GDM1 (cell line): ENCODE results near the gene CELF2.
A peak's percentile ranks its signal among the peaks of the same experiment; 100 is the strongest.

Source experiments
- DNase-seq: peaks from one replicate; lab custom pipeline; 2025; lab: John Stamatoyannopoulos, UW

CELF2 gene

DNA sequence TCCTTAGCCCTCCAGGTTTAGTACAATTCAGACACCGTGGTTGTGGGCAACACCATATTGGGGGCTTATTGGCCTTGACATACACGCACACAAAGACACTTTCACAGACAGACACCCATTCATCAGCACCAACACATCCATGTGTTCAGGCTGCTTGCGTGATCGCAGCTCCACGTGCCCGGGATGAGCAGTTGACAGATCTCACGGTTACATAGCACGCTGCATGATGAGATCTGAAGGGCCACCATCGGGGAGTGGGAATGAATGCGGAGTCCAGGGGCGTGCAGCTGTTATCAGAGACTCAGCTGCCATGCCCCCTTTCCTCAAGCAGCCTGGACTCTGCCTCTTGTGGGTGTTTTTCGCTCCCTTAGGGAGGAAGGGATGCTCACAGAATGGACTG, 308.6 kb downstream of the CELF2 start:
- no peak for DNase-seq

- no peak for DNase-seq
These were observed 309.4 kb downstream of the CELF2 start for GRCh38 chr10:11326913-11327616.

DNA sequence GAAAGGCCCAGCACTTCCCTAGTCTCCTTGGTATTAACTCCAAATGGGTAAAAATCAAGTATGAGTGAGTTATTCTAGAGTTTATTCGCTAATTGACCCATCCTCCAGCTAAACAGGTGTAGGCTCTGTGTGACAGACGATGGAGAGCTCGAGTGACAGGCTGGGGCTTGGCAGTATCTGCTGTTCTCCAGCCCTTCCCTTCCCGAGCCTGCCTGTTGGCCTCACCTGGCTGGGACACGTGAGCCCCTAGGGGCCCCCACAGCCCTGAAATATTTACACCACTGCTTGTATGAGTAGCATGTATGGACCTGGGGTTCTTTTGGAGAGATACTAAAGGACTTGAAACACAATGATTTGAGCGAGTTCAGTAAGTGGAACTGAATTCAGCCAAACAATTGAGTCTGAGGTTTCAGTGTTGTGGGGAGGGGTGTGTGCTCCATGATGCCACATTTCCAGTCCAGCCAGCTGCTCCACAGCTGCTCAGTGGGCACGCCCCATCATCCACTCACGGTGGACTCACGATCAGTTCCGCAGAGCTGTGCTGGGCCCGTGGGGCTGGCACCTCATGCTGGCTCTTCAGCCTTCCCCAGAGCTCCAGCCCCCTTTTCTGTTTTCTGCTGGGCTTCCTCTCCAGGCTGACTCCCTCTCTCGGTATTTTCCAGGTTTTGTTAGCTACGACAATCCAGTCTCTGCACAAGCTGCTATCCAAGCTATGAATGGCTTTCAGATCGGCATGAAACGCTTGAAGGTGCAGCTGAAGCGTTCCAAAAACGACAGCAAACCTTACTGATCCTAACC, 310.8 kb downstream of the CELF2 start:
- DNase-seq, result no peak

GRCh38 chr10:11329062-11329673, 311.5 kb downstream of the CELF2 start:
- no peak for DNase-seq

DNA sequence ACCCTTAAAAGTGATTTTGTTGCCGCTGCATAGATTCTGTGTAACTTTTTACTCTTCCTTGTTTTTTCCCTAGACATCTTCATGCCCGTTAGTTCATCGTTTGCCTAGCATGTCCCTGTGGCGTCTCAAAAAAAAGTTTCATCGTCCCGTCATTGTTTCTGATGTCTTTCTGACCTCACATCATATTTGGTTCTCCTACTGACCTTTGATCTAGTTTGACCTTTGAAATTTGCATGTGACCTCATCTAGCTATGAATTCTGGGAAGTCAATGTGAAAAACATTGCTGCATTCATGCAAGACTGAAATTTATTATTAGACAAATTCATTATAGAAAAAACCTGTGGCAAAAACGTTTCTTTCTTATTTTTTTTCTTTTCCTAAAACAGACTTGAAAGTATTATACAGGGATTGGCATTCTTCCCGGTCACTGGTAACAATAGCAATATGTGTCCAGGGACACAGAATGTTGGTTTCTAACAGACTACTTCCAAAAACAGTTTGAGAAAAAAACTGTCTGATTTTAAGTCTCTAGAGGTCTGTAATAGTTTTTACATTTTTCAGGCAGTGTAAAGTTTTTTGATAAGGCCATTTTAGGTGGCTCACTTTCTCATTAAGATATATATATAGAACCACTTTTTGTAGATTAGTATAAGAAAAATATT, 312.8 kb downstream of the CELF2 start:
- DNase-seq, result no peak

GRCh38 chr10:11331046-11331577, 313.4 kb downstream of the CELF2 start:
- DNase-seq, result no peak

- DNase-seq, result no peak
These were observed 314.1 kb downstream of the CELF2 start for GRCh38 chr10:11331726-11332125.

- no peak for DNase-seq
These were observed 315.2 kb downstream of the CELF2 start for GRCh38 chr10:11332846-11333245.

DNA sequence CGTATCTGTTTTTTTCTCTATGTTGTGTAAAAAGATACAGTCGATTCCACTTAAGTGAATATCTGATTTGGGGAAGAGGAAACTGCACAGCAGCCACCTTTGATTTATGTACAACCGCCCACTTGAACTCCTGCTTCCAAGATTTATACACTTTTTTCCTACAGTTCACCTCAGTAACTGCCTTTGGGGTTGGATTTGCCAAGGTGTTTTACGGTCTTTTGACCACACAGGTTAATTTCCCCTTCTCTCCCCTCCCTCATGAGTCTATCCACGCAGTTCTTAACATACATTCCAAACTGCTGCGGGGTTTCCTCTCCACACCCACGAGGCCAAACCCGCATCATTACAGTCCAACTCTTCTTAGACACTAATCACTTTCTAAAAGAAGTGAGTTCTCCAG, 316.8 kb downstream of the CELF2 start:
- no peak for DNase-seq

GRCh38 chr10:11335167-11335652, 317.5 kb downstream of the CELF2 start:
- DNase-seq, result no peak

- no peak for DNase-seq
These were observed 318.3 kb downstream of the CELF2 start for GRCh38 chr10:11335881-11336430.

DNA sequence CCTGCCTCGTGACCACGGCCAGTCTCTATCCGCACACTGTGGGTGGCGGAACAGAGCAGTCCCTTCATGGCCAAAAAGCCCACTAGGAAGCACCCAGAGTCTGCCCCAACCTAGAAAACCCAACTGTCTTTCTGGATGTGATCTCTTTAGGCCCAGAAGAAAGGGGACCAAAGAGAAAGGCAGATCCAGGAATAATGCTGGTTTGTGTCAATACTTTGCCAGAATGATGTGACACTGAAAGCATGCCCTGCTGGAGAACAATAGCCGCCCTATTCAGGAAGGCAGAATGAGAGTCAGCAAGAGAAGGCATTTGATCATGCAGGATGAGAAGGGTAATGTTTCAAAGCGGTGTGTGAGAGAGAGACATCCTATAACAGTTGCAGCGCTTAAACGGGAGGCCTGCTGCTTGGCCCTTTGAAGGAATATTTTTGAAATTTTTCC, 319.1 kb downstream of the CELF2 start:
- no peak for DNase-seq

GRCh38 chr10:11337516-11337915, 319.8 kb downstream of the CELF2 start:
- peak; percentile 3 for DNase-seq

GRCh38 chr10:11338160-11338844, 320.6 kb downstream of the CELF2 start:
- no peak for DNase-seq

DNA sequence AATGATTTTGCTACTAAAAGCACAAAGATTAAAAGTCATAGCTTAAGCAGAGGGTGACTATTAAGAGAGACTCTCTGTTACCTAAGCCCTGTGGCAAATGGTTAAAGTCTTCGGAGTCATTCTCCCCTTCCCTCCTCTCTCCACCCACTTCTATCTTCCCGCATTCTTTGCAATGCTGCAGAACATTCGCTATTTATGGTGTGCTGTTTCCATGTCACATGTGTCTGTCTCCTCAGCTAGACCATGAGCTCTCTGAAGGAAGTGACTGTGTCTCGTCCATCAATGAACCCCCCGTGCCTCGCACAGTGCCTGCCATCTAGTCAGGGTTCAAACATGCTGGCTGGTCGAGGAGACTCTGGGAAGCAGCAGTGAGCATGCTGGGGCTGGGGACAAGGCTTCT, 321.3 kb downstream of the CELF2 start:
- DNase-seq, result no peak

DNA sequence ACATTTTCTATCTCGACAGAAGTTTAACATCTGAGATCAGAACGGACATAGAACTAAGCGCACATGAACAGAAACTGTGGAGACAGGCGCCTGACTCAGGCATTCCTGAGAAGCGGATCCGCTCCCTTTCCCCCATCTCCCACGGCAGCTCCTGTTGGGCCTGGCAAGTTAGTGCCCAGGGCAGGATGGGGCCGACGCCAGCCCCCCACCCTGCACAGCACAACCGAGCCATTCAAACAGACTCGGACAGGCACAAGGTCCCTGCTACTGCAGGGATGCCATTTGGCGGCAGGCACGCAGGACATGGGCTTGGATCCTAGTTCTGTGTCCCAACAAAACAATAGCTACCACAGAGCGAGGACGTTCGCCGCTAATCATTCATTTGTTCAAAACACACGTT, 322.0 kb downstream of the CELF2 start:
- DNase-seq, result no peak

GRCh38 chr10:11341283-11341960, 323.8 kb downstream of the CELF2 start:
- DNase-seq, result no peak

GRCh38 chr10:11344081-11344480, 326.4 kb downstream of the CELF2 start:
- DNase-seq, result no peak

DNA sequence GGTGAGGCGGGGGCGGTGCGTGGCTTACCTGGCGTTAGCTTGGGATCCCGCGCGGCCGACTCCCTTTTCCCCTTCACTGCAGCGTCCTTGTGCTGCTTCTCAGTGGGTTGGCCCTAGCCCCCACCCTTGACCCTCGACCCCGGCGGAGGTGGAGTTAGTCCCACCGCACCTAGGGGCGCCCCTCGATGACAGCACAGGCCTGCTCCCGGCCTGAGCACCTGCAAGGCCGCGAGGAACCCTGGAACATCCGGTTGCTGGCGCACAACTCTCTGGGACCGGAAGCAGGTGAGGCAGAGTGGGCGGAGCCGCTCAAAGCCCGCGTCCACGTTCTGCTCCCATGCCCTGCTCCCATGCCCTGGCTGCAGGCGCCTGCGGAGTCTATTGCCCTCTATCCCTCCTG, 326.9 kb downstream of the CELF2 start:
- no peak for DNase-seq

- peak; percentile 20 for DNase-seq
These were observed 327.8 kb downstream of the CELF2 start for GRCh38 chr10:11345224-11346054.
